ENCODE data around the gene NTRK3.

Gene NTRK3

GRCh38 chr15:88029696-88030095, 226.8 kb downstream of the NTRK3 start:
- no peak for DNase-seq (ENCODE audit: low spot score)

- DNase-seq (ENCODE audit: low spot score): no peak
These were observed 228.5 kb downstream of the NTRK3 start for GRCh38 chr15:88028024-88028423.

- no peak for DNase-seq (ENCODE audit: low spot score)
These were observed 232.6 kb downstream of the NTRK3 start for GRCh38 chr15:88023914-88024313.

- DNase-seq (ENCODE audit: low spot score): no peak
These were observed 233.8 kb downstream of the NTRK3 start for GRCh38 chr15:88022716-88023115.

GRCh38 chr15:88021601-88022000, 234.9 kb downstream of the NTRK3 start:
- DNase-seq (ENCODE audit: low spot score): no peak

- no peak for DNase-seq (ENCODE audit: low spot score)
These were observed 235.7 kb downstream of the NTRK3 start for GRCh38 chr15:88020806-88021205.

- DNase-seq (ENCODE audit: low spot score): no peak
These were observed 236.9 kb downstream of the NTRK3 start for GRCh38 chr15:88019656-88020055.

GRCh38 chr15:88018869-88019641, 237.5 kb downstream of the NTRK3 start:
- DNase-seq (ENCODE audit: low spot score): no peak

GRCh38 chr15:88017753-88018152, 238.8 kb downstream of the NTRK3 start:
- DNase-seq (ENCODE audit: low spot score): no peak

GRCh38 chr15:88016406-88016805, 240.1 kb downstream of the NTRK3 start:
- no peak for DNase-seq (ENCODE audit: low spot score)

- DNase-seq (ENCODE audit: low spot score): no peak
These were observed 241.2 kb downstream of the NTRK3 start for GRCh38 chr15:88015228-88015860.

- no peak for DNase-seq (ENCODE audit: low spot score)
These were observed 241.9 kb downstream of the NTRK3 start for GRCh38 chr15:88014454-88015160.

GRCh38 chr15:88013111-88013510, 243.4 kb downstream of the NTRK3 start:
- no peak for DNase-seq (ENCODE audit: low spot score)

- no peak for DNase-seq (ENCODE audit: low spot score)
These were observed 243.9 kb downstream of the NTRK3 start for GRCh38 chr15:88012688-88013087.

- no peak for DNase-seq (ENCODE audit: low spot score)
These were observed 244.3 kb downstream of the NTRK3 start for GRCh38 chr15:88012233-88012632.

GRCh38 chr15:88011533-88011932, 245.0 kb downstream of the NTRK3 start:
- no peak for DNase-seq (ENCODE audit: low spot score)

GRCh38 chr15:88006146-88006545, 250.4 kb downstream of the NTRK3 start:
- DNase-seq (ENCODE audit: low spot score): no peak

- DNase-seq (ENCODE audit: low spot score): no peak
These were observed 252.1 kb downstream of the NTRK3 start for GRCh38 chr15:88004399-88004798.

- DNase-seq (ENCODE audit: low spot score): no peak
These were observed 252.8 kb downstream of the NTRK3 start for GRCh38 chr15:88003541-88004327.

- no peak for DNase-seq (ENCODE audit: low spot score)
These were observed 253.8 kb downstream of the NTRK3 start for GRCh38 chr15:88002706-88003105.

GRCh38 chr15:87998630-87999029, 257.9 kb downstream of the NTRK3 start:
- DNase-seq (ENCODE audit: low spot score): no peak

GRCh38 chr15:87986776-87987175, 269.8 kb downstream of the NTRK3 start:
- DNase-seq (ENCODE audit: low spot score): no peak
